NOMO-1 (cell line): ENCODE data around the gene FBXL17.
A peak's percentile ranks its signal among the peaks of the same experiment; 100 is the strongest.
"Not testable (repeated sequence)": the region's sequence is repeated elsewhere in the genome, so short reads cannot be mapped to it uniquely, and the experiment has no call there.

ENCODE experiments used
- DNase-seq, 2 experiments: peaks; one replicate each; lab custom pipeline; 2025; ENCODE audit not compliant: unreplicated experiment in 2 of 2; lab: John Stamatoyannopoulos, UW

Gene FBXL17

GRCh38 chr5:108381954-108382783 is at the start of gene FBXL17:
TSS of gene FBXL17 (minus strand) at chr5:108382098.
- peak; percentile 91 to 94 for DNase-seq

- DNase-seq = no peak
Measured at GRCh38 chr5:108430931-108431608, 49.2 kb upstream of the FBXL17 start.

GRCh38 chr5:108421713-108422112 is 39.8 kb upstream of the FBXL17 start:
- DNase-seq = no peak

- no peak for DNase-seq
Measured at GRCh38 chr5:108420755-108421154, 38.9 kb upstream of the FBXL17 start.

DNA sequence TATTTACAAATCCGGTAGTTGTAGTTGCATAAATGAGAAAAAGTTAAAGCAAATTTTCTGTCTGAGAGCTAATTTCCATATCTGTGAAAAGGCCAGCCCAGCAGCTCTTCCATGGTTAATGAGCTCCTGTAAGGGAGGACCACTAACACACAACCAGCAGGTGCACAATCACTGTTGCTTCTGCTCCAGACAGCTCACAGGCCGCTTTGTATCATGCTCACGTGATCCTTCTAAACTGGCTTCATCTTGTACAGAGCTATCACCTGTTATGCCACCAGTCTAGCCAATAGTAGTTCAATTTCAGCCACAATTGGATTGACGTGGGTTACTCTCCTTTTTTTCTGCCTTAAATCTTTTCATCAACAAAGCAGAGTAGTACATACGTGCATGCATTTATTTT is 38.3 kb upstream of the FBXL17 start:
- DNase-seq = no peak

DNA sequence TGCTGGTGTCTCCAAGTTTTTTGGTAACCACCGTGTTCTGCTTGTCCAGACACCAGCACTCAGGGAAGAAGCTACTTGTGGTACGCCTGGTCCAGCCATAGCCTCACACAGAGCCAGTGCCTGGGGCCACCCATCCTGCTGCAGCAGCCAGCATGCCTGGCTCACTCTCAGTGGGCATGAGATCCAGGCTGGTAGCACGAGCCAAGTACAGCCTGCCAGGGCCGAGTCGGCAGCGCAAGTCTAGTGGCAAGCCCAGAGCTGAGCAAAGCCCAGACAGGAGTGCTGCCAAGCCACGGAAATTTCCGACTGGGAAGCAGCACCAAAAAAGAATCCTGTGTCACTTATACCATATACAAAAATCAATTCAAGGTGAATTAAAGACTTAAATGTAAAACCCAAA is 36.3 kb upstream of the FBXL17 start:
- DNase-seq = no peak

GRCh38 chr5:108417166-108417670 is 35.3 kb upstream of the FBXL17 start:
- DNase-seq = no peak

GRCh38 chr5:108415726-108416125 is 33.8 kb upstream of the FBXL17 start:
- no peak for DNase-seq

- DNase-seq = no peak
Measured at GRCh38 chr5:108409786-108410185, 27.9 kb upstream of the FBXL17 start.

DNA sequence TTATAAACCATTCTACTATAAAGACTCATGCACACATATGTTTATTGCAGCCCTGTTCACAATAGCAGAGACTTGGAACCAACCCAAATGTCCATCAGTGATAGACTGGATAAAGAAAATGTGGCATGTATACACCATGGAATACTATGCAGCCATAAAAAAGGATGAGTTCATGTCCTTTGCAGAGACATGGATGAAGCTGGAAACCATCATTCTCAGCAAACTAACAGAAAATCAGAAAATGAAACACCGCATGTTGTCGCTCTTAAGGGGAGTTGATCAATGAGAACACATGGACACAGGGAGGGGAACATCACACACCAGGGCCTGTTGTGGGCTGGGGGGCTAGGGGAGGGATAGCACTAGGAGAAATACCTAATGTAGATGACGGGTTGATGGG is 23.3 kb upstream of the FBXL17 start:
- DNase-seq = not testable (repeated sequence)

GRCh38 chr5:108398964-108399363 is 17.1 kb upstream of the FBXL17 start:
- DNase-seq = no peak

DNA sequence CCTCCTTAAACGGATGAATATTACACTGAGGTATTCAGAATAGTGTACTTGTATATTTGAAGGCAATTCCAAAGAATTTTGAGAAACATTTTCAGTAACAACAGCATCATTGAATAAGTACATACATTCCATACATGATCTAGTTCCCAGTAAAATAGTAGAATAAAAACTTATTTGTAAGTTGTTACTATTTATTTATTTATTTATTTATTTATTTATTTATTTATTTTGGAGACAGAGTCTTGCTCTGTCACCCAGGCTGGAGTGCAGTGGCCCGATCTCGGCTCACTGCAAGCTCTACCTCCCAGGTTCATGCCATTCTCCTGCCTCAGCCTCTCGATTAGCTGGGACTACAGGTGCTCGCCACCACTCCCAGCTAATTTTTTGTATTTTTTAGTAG is 14.9 kb upstream of the FBXL17 start:
- DNase-seq = not testable (repeated sequence)

DNA sequence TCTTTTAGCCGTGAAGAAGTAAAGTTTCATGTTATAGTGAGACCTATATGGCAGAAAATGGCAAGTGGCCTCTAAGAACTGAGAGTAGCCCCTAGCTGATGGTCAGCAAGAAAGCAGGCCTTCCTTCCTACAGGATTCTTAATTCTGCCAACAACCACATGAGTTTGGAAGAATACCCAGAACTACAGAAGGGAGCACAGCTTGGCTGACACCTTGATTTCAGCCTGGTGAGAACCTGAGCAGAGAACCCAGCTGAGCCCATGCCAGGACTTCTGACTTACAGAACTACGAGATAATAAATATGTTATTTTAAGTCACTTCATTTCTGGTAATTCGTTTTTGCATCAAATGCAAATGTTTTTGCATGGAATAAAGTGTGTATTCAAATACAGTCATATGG is 5.9 kb upstream of the FBXL17 start:
- DNase-seq = no peak

DNA sequence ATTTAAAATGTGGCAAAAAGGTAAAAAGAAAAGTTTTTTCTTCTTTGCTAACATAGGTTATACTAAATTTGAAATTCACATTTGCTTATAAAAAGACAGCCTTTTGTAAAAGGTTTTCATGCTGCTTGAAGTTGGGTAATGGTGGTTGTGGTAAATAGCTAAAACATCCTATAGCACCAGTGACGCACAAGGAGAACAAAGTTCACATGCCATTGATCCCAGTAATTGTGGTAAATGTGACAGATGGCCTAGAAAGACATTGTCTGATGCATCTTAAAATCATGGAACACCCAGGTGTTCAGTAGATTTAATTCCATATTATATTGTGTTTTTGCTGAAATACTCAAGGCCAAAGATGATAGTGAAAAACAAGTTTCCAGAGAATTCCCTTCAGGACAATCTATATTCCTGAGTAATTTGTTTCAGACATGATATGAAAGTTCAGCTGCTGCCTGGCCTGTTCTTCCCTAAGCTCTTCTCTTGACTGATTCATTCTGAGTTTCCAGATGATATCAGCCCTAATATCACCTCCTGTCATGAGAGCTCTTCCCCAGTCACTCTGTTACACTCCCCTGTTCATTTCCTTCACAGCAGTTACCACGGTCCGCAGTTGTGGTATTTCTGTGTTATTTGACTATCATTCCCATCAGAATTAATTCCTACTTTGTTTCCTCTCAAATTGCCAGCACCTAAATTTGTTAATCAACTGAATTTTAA is 4.6 kb upstream of the FBXL17 start:
- DNase-seq = no peak

DNA sequence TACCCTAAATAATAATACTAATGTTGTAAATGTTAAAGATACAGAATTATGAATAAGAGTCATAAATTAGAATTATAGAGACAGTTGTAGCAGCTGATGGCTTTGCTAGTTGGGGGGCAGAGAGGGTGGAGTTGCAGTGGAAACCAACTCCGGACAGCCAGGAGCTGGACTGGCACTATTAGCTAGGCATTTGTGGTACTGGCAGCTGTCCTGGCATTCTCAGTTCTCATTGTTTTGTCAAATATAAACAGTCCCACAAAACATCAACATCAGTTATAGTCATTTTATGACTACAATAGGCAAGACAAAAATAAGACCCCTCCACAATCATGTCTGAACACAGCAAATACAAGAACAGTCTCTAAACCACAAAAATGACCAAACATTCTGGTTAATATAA is 2.8 kb upstream of the FBXL17 start:
- no peak for DNase-seq

DNA sequence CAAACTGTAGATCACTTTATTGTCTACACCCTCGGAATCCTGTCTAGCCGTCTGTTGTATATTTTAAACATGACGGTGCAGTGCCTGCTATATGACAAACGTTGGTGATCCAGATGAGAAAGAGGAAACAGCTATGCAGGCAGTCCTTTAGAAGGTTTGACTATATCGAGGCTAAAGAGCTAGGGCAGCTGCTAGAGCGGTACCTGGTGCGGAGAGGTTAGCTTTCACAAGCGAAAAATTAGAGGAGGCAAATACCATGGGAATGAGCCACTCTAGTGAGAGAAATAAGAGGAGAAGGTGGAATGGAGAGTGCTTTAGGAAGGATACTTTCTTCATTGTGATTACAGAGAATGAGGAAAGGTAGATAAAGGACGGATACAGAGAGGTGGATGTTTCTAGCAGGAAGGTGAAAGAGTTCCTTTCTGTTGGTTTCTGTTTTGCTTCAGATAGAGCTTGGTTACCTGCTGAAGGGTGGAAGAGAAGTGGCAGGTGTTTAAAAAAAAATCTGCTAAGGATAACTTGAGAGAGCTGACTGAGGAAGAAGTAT is 959 bp upstream of the FBXL17 start:
- peak; percentile 31 to 78 for DNase-seq

DNA sequence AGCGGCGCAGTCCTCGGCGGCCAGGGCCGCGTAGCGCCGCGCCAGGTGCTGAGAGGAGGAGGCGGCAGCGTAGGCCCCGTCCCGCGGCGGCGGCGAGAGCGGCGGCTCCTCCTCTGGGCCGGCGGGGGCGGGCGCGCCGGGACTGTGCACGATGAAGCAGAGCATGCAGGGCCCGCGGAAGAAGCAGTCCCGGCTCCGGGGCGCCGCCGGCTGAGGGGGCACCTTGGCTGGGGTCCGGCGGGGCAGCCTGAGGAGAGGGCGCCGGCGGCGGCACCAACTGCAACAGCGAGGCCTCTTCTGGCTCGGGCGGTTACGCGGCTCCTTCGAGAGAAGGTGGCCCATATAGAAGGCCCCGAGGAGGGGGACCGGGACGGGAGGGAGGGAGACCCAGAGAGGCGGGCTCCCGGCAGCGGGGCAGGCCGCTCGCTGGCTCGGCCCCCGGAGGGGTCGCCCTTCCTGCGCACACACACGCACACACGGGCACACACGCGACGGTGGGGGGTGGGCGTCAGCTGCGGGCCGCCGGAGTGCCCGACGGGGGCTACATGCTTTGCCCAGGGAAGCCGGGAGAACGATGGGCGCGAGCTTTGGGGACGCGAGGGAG is 446 bp downstream of the FBXL17 start:
- DNase-seq = peak; percentile 45 to 69

DNA sequence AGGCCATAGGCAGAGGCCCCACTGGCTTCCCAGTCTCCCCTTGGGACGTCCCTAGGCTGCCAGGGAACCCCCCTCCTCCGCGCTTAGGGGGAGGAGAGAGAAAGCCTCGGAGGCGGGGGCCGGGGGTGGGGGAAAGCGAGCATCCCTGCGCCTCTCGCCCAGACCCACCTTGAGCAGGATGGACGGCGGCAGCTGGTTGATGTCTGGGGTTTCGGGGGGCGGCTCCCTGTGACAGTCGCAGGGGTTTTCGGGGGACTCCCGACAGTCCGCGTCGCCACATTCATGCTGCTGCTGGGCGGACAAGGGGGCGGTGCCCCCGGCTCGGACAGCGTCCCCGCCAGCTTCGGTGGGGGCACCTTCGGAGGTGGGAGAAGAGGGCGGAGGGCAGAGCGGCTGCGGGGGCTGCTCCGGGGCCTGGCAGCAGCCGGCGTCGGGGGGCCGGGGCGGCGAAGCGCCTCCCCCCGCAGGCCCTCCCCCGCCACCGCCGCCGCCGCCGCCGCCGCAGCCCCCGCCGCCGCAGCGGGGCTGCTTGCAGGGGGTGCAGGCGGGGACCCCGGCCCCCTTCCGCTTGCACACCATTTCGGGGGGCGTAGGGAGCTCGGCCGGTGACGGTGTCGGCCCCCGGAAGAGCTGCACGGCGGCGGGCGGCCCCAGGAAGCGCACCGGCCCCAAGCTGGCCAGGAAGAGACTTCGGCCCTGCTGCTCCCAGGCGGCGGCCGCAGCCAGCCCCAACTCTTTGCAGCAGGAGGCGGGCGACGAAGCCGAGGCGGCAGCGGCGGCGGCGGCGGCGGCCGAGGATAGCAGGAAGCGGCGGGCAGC is 1.2 kb downstream of the FBXL17 start:
- no peak for DNase-seq

- peak; percentile 4 to 13 for DNase-seq
Measured at GRCh38 chr5:108379722-108380530, 2.0 kb downstream of the FBXL17 start.
